ENCODE measurements around the gene KLF16.

The KLF16 gene

GRCh38 chr19:1826557-1827521, 36.5 kb downstream of the KLF16 start:
- Histone ChIP-seq H4K20me1 (peaks cover 89 to 100% (median 95%) of the 10 kb centered on the region in 11 experiments), H3K27me3 (no peaks in the 10 kb centered on the region), H3K4me1 (peaks cover 4 to 42% (median 27%) of the 10 kb centered on the region in 10 experiments; a peak in 17 of 20 replicates), H3K4me3 (no peak overlapping the region), H3K9me3 (replicated peaks in 1 of 11) (no peaks in the 10 kb centered on the region), H3K36me3 (peaks cover 79 to 95% (median 89%) of the 10 kb centered on the region in 11 experiments), H3K9ac (peak overlapping the region in 2 of 11 experiments; percentile 33 to 38; a peak in 3 of 22 replicates), H3K27ac (0 out of 22 replicates have a peak overlapping the region, but pooled peaks of 1 of the 11 experiments have one; percentile 28), H3K4me2 (peak overlapping the region in 7 of 11 experiments; percentile 12 to 45 (median 28); a peak in 11 of 22 replicates)
- TF ChIP-seq Cebpa-rat (IDR thresholded peaks at IDR 0.05), result no peak

- H3K27ac ChIP-seq, result no peak overlapping the region
- H3K36me3 ChIP-seq, result peaks cover 81 to 96% (median 91%) of the 10 kb centered on the region in 11 experiments
- peaks cover 4 to 36% (median 22%) of the 10 kb centered on the region in 10 experiments; a peak in 17 of 20 replicates for H3K4me1 ChIP-seq
- peaks cover 87 to 100% (median 94%) of the 10 kb centered on the region in 11 experiments for H4K20me1 ChIP-seq
- no peaks in the 10 kb centered on the region for H3K27me3 ChIP-seq
- peak overlapping the region in 7 of 11 experiments; percentile 3 to 38 (median 20); a peak in 6 of 22 replicates for H3K4me2 ChIP-seq
- H3K9ac ChIP-seq, result 0 out of 22 replicates have a peak overlapping the region, but pooled peaks of 2 of the 11 experiments have one; percentile 32 to 35
- no peak overlapping the region for H3K4me3 ChIP-seq
- no peaks in the 10 kb centered on the region for H3K9me3 ChIP-seq (replicated peaks in 1 of 11)
- no peak for TF ChIP-seq Cebpa-rat (IDR thresholded peaks at IDR 0.05)
Measured at GRCh38 chr19:1825909-1826556, 37.3 kb downstream of the KLF16 start.

- Histone ChIP-seq H4K20me1 (peaks cover 79 to 100% (median 93%) of the 10 kb centered on the region in 11 experiments), H3K4me3 (no peak overlapping the region), H3K4me2 (no peak overlapping the region), H3K27ac (no peak overlapping the region; a peak in 1 of 22 replicates), H3K36me3 (peaks cover 83 to 96% (median 94%) of the 10 kb centered on the region in 11 experiments), H3K27me3 (no peaks in the 10 kb centered on the region), H3K9ac (no peak overlapping the region), H3K9me3 (replicated peaks in 1 of 11) (no peaks in the 10 kb centered on the region), H3K4me1 (peaks cover 4 to 23% (median 14%) of the 10 kb centered on the region in 10 experiments; a peak in 15 of 20 replicates)
- no peak for TF ChIP-seq Cebpa-rat (IDR thresholded peaks at IDR 0.05)
Measured at GRCh38 chr19:1824252-1824622, 39.1 kb downstream of the KLF16 start.

- Histone ChIP-seq H4K20me1 (peaks cover 74 to 98% (median 88%) of the 10 kb centered on the region in 11 experiments), H3K4me2 (no peak overlapping the region), H3K27ac (no peak overlapping the region; a peak in 1 of 22 replicates), H3K4me3 (no peak overlapping the region), H3K9me3 (replicated peaks in 1 of 11) (no peaks in the 10 kb centered on the region), H3K36me3 (peaks cover 82 to 96% (median 93%) of the 10 kb centered on the region in 11 experiments), H3K27me3 (no peaks in the 10 kb centered on the region), H3K9ac (no peak overlapping the region), H3K4me1 (peaks cover 4 to 23% (median 14%) of the 10 kb centered on the region in 10 experiments; a peak in 15 of 20 replicates)
- TF ChIP-seq Cebpa-rat (IDR thresholded peaks at IDR 0.05), result no peak
Measured at GRCh38 chr19:1823539-1824251, 39.7 kb downstream of the KLF16 start.

- Histone ChIP-seq H3K27me3 (no peaks in the 10 kb centered on the region), H3K36me3 (peaks cover 82 to 96% (median 93%) of the 10 kb centered on the region in 11 experiments), H3K9me3 (replicated peaks in 1 of 11) (no peaks in the 10 kb centered on the region), H3K4me1 (peaks cover 4 to 23% (median 14%) of the 10 kb centered on the region in 10 experiments; a peak in 15 of 20 replicates), H3K27ac (no peak overlapping the region), H4K20me1 (peaks cover 72 to 98% (median 88%) of the 10 kb centered on the region in 11 experiments), H3K4me2 (no peak overlapping the region), H3K9ac (peak overlapping the region in 1 of 11 experiments; percentile 24; a peak in 1 of 22 replicates), H3K4me3 (no peak overlapping the region)
- TF ChIP-seq Cebpa-rat (IDR thresholded peaks at IDR 0.05), result no peak
Measured at GRCh38 chr19:1823020-1823419, 40.4 kb downstream of the KLF16 start.

- Histone ChIP-seq H3K36me3 (peaks cover 82 to 96% (median 93%) of the 10 kb centered on the region in 11 experiments), H3K4me1 (peaks cover 2 to 16% (median 7%) of the 10 kb centered on the region in 10 experiments; a peak in 15 of 20 replicates), H3K9me3 (replicated peaks in 1 of 11) (no peaks in the 10 kb centered on the region), H3K27ac (no peak overlapping the region), H3K27me3 (no peaks in the 10 kb centered on the region), H3K9ac (peak overlapping the region in 2 of 11 experiments; percentile 9 to 24; a peak in 1 of 22 replicates), H3K4me3 (no peak overlapping the region), H4K20me1 (peaks cover 71 to 98% (median 88%) of the 10 kb centered on the region in 11 experiments; a peak in 21 of 22 replicates), H3K4me2 (no peak overlapping the region)
- TF ChIP-seq Cebpa-rat (IDR thresholded peaks at IDR 0.05), result no peak
Measured at GRCh38 chr19:1822210-1822609, 41.2 kb downstream of the KLF16 start.

GRCh38 chr19:1819341-1820255, 43.8 kb downstream of the KLF16 start:
- H4K20me1 ChIP-seq, result peaks cover 55 to 95% (median 79%) of the 10 kb centered on the region in 11 experiments; a peak in 21 of 22 replicates
- H3K27me3 ChIP-seq, result no peaks in the 10 kb centered on the region
- peaks cover 0 to 13% (median 6%) of the 10 kb centered on the region in 10 experiments; a peak in 13 of 20 replicates for H3K4me1 ChIP-seq
- H3K4me3 ChIP-seq, result no peak overlapping the region
- peaks cover 94 to 99% (median 96%) of the 10 kb centered on the region in 11 experiments for H3K36me3 ChIP-seq
- 0 out of 22 replicates have a peak overlapping the region, but pooled peaks of 1 of the 11 experiments have one; percentile 0 for H3K9ac ChIP-seq
- H3K27ac ChIP-seq, result no peak overlapping the region
- TF ChIP-seq Cebpa-rat (IDR thresholded peaks at IDR 0.05), result no peak
- H3K9me3 ChIP-seq (replicated peaks in 1 of 11), result no peaks in the 10 kb centered on the region
- H3K4me2 ChIP-seq, result no peak overlapping the region

Data from BLaER1 treated with 17β-estradiol and CSF1 and Interleukin-3, amounts not matched to agents 10 nM and 100 nM (cell line).